ENCODE data around the gene TMEM8B.

DNA sequence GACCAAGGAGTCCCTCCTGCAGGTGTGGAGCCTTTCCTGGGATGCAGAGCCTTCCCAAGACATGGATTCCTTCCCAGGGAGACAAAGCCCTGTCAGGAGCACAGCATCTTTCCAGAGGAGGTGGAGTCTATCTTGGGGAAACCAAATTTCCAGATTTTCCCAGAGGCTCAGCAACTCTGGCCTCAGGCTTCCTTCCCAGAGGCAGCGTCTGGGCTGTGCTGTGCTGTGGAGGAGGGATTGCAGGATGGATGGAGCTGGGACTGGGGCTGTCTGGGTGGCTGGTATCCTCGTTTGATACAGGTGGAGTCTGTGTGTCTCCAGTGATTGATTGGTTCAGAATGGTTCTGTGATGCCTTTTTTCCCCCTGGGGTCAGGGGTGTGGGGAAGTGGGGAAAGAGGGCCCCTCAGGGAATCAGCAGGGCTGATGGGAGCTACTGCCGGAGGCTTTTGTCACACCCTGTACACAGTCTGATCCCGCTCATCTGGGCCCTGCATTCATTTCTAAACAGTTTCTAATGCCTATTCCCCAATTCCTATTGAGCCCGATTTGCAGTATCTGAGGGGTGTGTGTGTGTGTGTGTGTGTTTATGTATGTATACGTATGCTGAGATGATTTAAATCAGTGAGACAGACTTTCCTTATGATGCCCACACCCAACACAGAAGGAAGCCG lies 25.2 kb downstream of the TMEM8B start:
- no peak for TF ChIP-seq SMAD3 (CRISPR knock-in tag; conservative IDR thresholded peaks at IDR 0.05)
- TF ChIP-seq, protein P1, sequence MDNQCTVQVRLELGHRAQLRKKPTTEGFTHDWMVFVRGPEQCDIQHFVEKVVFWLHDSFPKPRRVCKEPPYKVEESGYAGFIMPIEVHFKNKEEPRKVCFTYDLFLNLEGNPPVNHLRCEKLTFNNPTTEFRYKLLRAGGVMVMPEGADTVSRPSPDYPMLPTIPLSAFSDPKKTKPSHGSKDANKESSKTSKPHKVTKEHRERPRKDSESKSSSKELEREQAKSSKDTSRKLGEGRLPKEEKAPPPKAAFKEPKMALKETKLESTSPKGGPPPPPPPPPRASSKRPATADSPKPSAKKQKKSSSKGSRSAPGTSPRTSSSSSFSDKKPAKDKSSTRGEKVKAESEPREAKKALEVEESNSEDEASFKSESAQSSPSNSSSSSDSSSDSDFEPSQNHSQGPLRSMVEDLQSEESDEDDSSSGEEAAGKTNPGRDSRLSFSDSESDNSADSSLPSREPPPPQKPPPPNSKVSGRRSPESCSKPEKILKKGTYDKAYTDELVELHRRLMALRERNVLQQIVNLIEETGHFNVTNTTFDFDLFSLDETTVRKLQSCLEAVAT (IDR thresholded peaks at IDR 0.05): no peak
- TF ChIP-seq ZNF384 (IDR thresholded peaks at IDR 0.05; ENCODE audit: low read depth, low read length): no peak
- no peak for TF ChIP-seq FOXM1 (IDR thresholded peaks at IDR 0.05; ENCODE audit: low read depth)
- no peak for TF ChIP-seq FOXM1 (CRISPR knock-in tag; IDR thresholded peaks at IDR 0.05; ENCODE audit: low read depth)
- TF ChIP-seq PYGO2 (tag; IDR thresholded peaks at IDR 0.05): no peak
